ENCODE results near the gene HNRNPC. TPM values are rescaled to one million over a fixed set of nuclear protein-coding genes. Genes with fewer than 3 reads are reported as not detected.

HNRNPC gene
- total and polyA plus RNA-seq, 2 of the 8 experiments (the other 6 are each of a cell fraction or from before 2014, with no cell fraction given) = 781 to 1,207 TPM

- Histone ChIP-seq H2BK12ac (ENCODE audit: low read depth, low read length) (no peak overlapping the region), H2BK20ac (ENCODE audit: low read length) (no peak overlapping the region), H3K27me3 (replicated peaks in 1 of 4; ENCODE audit: control insufficient read depth in 3 of 4, extremely low read depth in 1 of 4, insufficient read depth in 3 of 4, low read length in 3 of 4) (no peaks in the 10 kb centered on the region), H3K79me2 (ENCODE audit: control insufficient read depth in 1 of 2, insufficient read depth in 2 of 2, low read length in 2 of 2) (no peaks in the 10 kb centered on the region), H3K27ac (ENCODE audit: low read depth, low read length) (no peak overlapping the region), H3K9ac (replicated peaks in 1 of 4; ENCODE audit: extremely low read depth in 1 of 4, low read depth in 3 of 4, low read length in 3 of 4) (no peak overlapping the region), H3K4me1 (replicated peaks in 1 of 4; ENCODE audit: control insufficient read depth in 3 of 4, insufficient read depth in 4 of 4, low read length in 3 of 4) (no peaks in the 10 kb centered on the region), H3K36me3 (ENCODE audit: control insufficient read depth in 2 of 4, insufficient read depth in 4 of 4, low read length in 3 of 4) (no peaks in the 10 kb centered on the region), H3K18ac (ENCODE audit: extremely low read depth, low read length) (no peak overlapping the region), H3K4me2 (ENCODE audit: insufficient read depth in 1 of 2, low read depth in 2 of 2, low read length in 2 of 2) (no peak overlapping the region), H4K20me1 (replicated peaks in 1 of 2; ENCODE audit: control insufficient read depth in 1 of 2, insufficient read depth in 2 of 2, low read length in 2 of 2) (no peaks in the 10 kb centered on the region), H4K91ac (replicated peaks; ENCODE audit: insufficient read length, low read length) (no peak overlapping the region), H2BK15ac (ENCODE audit: low read length) (no peak overlapping the region), H3K79me1 (ENCODE audit: low read depth, low read length) (no peaks in the 10 kb centered on the region), H3K23me2 (ENCODE audit: low read depth, low read length) (no peaks in the 10 kb centered on the region), H4K8ac (ENCODE audit: extremely low read depth, insufficient read depth, low read length) (no peak overlapping the region), H2BK120ac (replicated peaks; ENCODE audit: low read depth, low read length) (no peak overlapping the region), H2BK5ac (ENCODE audit: low read depth, low read length) (no peak overlapping the region), H3K56ac (replicated peaks; ENCODE audit: insufficient read length, low read depth, low read length) (no peak overlapping the region), H3K4ac (replicated peaks; ENCODE audit: insufficient read length, low read depth, low read length) (no peak overlapping the region), H2AFZ (ENCODE audit: low read length) (no peak overlapping the region), H3K4me3 (ENCODE audit: extremely low read depth in 1 of 4, insufficient read depth in 2 of 4, low read depth in 3 of 4, low read length in 4 of 4) (no peak overlapping the region), H2AK5ac (ENCODE audit: low read depth, low read length) (no peak overlapping the region), H3K23ac (ENCODE audit: insufficient read length) (no peak overlapping the region), H3K9me3 (ENCODE audit: insufficient read depth in 2 of 2, low read depth in 1 of 2, low read length in 1 of 2) (no peaks in the 10 kb centered on the region), H4K5ac (ENCODE audit: insufficient read length, low read depth, low read length) (no peak overlapping the region), H3K14ac (ENCODE audit: insufficient read length) (no peak overlapping the region)
- DNase-seq (ENCODE audit: low read depth in 1 of 2, low spot score in 2 of 2) (no peak), FAIRE-seq (no peak)
- TF ChIP-seq GTF2F1 (IDR thresholded peaks at IDR 0.05; ENCODE audit: borderline replicate concordance, low read depth, low read length) (no peak), RFX5 (IDR thresholded peaks at IDR 0.05; ENCODE audit: borderline replicate concordance, low read depth, low read length) (no peak), MAFK (IDR thresholded peaks at IDR 0.05; ENCODE audit: low read depth, low read length) (no peak), SUZ12 (IDR thresholded peaks at IDR 0.05; ENCODE audit: low read length) (no peak)
- WGBS, 2 experiments (ENCODE audit: extremely low coverage in 1 of 2, insufficient coverage in 1 of 2, insufficient read length in 1 of 2, insufficient replicate concordance in 2 of 2, low coverage in 1 of 2, low lambda C conversion rate in 2 of 2, missing lambda C conversion rate in 1 of 2) = 78% methylated on average over 2 of the region's 2 CpGs; no CpG with 5 or more reads in 1 of the 2 experiments
- ChIA-PET CTCF (ENCODE audit: partially characterized antibody) (no interaction called here), POLR2A (ENCODE audit: partially characterized antibody) (interaction anchor here (1.1 kb wide), 1 partner anchor 15 kb away, joined by 3 read pairs; no protein-coding TSS in a partner anchor)
These were observed 87.1 kb downstream of the HNRNPC start for GRCh38 chr14:21182166-21182565.

Data from H1 (cell line).